NCI-H1417 (cell line): Measurements from ENCODE around the gene MAJIN.

Source experiments
- DNase-seq, 3 experiments: peaks; one replicate each; lab custom pipeline; 2025; lab: John Stamatoyannopoulos, UW

MAJIN gene

GRCh38 chr11:64911689-64912088 lies 60.2 kb downstream of the MAJIN start:
- no peak for DNase-seq

DNA sequence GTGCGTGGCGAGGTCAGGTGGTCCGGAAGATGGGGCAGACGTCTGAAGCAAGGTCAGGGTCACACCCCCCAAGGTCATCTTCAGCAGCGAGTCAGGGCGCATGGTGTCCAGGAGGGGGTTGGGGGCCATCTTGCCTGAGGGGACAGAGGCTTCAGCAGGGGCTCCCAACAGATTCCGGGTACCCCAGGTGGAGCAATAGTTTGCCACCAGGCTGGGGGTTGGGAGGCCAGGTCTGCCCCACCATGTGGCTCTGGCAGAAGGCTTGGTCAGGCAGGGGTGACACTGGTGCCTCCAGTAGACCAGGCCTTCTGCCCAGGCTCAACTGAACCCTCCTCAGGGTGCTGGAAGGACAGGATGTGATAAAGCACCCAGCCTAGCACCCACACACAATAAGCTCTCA lies 60.8 kb downstream of the MAJIN start:
- DNase-seq, result no peak

DNA sequence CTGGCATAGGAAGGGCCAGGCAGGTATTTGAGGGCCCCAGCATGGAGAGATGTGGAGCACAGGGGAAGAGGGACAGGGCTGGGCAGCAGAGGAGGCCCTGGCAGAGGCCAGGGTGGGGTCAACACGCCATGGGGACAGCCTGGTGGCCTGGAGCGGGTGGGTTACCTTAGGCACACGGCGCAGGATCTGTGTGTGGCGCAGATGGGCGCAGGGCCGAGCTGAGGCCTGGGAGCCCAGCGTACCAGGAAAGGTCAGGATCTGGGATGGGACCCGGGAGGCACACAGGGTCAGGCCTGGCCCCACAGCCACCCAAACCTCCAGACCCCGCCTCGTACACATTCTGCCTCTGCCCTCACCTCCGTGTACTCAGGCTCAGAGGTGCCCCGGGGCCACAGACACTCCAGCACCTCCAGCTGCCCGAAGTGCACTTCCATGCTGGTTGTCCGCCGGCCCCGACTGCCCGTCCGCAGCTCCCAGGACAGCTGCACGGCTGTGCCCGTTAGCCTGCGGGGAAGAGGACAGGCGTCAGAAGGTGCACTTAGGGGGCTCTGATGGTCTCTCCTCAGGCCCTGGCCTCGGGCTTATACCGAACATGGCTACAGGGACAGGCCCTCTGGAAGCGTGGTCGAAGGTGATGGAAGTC lies 61.3 kb downstream of the MAJIN start:
- DNase-seq, result no peak

- no peak for DNase-seq
Observed at GRCh38 chr11:64909653-64910343, 62.1 kb downstream of the MAJIN start.

DNA sequence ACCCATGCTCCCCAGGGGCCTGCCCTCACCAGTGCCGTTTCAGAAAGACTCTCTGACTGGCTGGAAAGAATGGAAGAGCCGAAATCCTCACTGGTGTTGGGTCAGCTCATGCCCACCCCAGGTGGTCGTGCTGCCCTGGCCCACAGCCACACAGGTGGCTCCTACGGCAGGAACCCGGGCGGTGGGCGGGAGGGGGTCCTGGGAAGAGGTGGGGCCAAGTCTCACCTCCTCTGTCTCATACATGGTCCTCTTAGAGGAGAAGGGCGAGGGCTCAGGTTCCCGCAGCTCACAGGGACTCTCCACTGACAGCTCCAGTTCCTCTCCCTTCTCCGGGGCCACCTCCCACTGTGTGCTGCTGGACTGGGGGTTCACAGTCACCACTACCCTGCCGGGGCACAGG lies 63.1 kb downstream of the MAJIN start:
- no peak for DNase-seq

DNA sequence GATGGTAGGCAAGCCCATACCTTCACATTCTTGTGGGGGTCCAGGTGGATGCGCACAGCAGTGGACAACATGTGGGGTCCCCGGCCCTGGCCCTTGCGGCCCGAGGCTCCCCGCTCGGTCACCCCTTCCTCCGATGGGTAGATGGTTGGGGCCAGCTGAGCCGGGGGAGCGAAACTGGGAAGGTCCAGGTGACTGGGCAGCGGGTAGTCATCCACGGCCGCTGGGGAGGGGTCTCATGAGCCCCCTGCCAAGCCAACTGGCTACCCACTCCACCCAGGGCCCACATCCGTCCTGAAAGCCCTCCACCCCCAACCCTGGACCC lies 65.6 kb downstream of the MAJIN start:
- no peak for DNase-seq

DNA sequence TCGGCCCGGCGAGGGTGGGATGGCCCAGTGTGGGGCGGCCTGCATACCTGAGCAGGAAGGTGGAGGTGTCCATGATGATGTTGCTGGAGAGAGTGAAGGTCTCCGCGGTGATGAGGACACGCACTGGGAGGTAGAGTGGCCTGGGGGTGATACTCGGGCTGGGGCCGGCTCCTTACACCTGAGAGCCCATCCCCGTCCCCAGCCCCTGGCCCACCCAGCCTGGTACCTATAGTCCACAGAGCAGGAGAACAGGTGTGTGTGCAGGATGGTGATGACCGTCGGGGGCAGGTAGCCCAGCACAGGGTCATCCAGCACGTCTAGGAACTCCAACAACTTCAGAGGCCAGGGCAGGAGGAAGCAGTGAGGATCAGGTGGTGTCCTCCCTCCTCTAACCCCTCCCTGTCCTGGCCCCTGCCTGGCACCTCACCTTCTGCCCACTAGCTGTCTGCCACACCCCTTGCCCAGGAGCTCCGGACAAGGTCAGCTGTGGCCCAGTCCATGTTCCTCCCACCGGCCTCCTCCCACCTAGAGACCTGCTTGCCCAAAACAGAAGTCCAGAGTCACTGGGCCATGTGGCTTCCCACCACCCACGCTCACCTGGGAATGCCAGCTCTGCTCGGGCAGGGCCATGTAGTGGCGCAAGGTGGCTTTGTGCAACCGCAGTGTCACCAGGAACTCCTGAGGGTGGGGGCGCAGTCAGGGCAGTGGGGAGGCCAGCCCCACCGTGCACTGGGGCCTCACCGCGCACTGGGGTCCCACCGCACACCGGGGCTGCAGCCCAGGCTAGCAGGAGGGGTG lies 66.2 kb downstream of the MAJIN start:
- DNase-seq, result no peak

- DNase-seq, result no peak
Observed at GRCh38 chr11:64903291-64903833, 68.5 kb downstream of the MAJIN start.

GRCh38 chr11:64902102-64902900 lies 69.6 kb downstream of the MAJIN start:
- DNase-seq, result no peak

DNA sequence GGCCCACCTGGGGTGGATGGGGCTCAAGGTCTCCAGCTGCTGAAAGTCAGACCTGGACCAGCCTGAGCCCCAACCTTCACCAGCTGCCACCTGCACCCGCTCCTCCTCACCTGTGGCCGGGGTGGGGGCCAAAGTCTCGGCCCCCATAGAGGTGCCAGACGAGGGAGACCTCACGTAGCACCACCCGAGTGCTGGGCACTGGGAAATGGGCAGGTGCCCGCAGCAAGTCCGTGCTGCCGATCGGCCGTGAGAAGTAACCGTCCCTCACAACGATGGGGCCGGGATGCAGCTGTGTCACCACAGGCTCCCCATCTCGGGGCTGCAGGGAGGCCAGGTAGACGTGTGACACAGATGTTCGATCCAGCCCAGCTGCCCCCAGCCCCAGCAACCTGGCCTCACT lies 71.1 kb downstream of the MAJIN start:
- no peak for DNase-seq

DNA sequence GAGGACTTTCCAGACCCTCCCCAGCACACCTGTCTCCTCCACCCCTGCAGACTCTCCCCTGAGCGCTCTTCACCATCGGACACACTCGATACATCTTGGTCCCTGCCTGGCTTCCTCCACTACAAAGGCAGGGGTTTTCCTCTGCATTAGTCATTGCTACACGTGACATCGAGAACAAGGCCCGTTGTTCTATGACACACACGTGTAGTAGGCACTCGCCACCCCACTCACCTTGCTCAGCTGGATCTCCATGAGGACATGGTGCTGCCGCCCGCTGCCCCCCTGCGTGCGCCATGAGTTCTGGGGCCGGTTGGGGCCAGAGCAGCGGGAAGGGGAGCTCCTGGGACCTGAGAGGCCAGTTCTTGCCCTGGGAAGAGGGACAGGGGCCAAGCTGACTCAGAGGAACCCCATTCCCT lies 71.6 kb downstream of the MAJIN start:
- no peak for DNase-seq

- DNase-seq, result no peak
Observed at GRCh38 chr11:64898541-64898940, 73.4 kb downstream of the MAJIN start.

GRCh38 chr11:64898076-64898445 lies 73.8 kb downstream of the MAJIN start:
- DNase-seq, result no peak

DNA sequence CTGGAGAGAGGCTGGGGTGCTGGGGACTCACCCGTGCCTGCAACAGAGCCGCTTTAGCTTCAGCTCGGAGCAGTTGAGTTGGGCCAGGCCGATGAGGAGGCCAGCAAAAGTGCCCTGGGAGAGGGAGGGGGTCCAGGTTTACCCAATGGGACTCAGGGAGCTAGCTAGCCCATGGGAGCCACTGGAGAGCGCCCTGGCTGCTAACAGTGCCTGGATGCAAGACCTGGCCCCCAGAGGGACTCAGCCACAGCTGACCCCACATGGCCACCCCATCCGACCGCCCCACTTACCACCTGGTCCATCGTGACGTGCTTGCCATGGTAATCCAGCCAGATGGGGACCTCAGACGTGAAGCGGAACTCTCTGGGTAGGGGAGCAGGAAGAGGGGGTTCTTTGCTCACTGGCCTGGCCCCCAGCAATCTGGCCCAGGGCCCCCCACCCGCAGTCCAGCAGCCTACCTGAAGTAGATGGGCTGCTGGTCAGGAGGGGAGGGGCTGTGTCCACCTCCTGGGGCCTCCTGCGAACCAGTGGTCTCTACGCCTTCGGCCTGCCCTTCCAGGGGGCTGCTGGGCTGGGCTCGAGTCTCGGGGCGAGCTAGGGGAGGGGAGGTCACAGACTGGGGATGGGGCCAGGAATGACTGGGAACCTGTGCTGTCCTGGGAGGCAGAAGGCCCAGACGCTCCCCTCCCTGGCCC lies 74.4 kb downstream of the MAJIN start:
- no peak for DNase-seq

DNA sequence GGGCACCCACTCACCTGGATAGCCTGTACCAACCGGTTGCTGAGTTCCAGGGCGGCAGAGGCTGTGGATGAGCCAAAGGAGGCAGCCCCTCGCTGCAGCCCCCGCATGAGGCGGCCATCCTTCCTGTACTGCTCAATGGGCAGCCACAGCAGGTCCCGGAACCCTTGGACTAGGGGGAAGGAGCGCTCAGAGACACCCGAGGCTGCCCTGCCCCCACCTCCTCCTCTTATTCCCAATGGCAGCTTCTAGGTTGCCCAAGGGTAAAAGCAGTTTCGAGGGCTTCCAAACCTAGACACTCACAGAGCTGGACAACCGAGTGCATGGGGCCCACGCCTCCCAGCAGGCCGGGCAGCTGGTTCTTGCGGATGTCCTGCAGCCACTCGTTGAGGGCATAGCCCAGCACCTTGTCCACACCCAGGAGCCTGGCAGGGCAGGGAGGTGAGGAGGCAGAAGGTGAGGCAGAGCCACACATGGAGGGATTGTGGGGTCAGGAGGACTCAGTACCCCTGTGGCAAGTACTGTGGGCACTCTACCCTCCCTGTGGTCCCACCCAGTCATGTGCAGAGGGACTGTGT lies 75.4 kb downstream of the MAJIN start:
- DNase-seq, result no peak

GRCh38 chr11:64894812-64895452 lies 77.0 kb downstream of the MAJIN start:
- DNase-seq, result no peak

DNA sequence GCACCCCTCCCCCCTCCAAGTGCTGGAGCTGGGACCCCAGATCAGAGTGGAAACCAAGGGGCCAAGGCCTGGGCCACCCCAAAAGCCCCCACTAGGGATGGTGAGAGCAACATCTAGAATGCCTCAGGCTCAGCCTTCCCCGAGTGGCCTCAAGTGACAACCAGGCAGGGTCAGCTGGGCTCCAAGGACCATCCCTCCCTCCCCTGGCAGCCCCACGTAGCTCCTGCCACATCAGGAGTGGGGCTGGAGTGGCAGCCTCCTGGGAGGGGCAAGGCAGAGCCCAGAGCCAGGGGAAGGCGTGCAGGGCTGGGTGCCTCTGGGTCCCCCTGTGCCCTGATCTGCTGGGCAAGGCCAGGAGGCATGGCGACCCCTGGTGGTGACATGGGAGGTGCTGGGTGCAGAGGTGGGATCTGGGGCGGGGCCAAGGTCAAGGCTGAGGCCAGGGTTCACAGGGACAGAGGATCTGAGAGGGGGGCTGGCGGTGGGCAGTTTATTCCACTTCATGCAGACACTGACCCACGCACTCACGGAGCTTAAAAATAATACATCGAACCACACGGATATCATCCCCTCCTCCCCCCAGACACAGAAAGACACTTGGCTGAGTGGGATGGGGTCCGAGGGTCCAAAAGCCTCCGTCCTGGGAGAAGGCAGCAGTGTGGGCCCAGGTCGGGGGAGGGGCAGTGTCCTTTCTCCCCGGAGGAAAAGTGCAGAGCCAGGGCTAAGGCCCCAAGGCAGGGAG lies 77.7 kb downstream of the MAJIN start:
- DNase-seq, result peak; percentile 64 to 80 (median 72)

GRCh38 chr11:64893194-64894069 lies 78.5 kb downstream of the MAJIN start:
- no peak for DNase-seq

DNA sequence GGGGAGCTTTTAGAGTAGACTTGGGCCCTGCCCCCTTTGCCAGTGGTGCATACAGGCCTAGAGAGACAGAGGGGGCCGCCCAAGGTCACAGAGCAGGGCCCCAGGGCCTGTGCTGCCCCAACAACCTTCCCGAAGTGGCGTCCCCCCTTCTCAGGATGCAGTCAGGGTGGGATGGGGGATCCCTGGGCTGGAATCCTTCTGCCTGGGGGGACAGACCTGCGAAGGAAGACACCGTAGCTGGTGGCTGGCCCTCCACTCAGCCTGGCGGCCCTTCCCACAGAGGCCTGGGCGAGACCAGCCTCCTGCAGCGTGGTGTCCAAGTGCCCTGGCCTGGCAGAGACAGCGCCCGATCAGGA lies 79.1 kb downstream of the MAJIN start:
- no peak for DNase-seq
